ENCODE data around the gene AGMAT.
"Not testable (repeated sequence)": the region's sequence is repeated elsewhere in the genome, so short reads cannot be mapped to it uniquely, and the experiment has no call there.

AGMAT gene

DNA sequence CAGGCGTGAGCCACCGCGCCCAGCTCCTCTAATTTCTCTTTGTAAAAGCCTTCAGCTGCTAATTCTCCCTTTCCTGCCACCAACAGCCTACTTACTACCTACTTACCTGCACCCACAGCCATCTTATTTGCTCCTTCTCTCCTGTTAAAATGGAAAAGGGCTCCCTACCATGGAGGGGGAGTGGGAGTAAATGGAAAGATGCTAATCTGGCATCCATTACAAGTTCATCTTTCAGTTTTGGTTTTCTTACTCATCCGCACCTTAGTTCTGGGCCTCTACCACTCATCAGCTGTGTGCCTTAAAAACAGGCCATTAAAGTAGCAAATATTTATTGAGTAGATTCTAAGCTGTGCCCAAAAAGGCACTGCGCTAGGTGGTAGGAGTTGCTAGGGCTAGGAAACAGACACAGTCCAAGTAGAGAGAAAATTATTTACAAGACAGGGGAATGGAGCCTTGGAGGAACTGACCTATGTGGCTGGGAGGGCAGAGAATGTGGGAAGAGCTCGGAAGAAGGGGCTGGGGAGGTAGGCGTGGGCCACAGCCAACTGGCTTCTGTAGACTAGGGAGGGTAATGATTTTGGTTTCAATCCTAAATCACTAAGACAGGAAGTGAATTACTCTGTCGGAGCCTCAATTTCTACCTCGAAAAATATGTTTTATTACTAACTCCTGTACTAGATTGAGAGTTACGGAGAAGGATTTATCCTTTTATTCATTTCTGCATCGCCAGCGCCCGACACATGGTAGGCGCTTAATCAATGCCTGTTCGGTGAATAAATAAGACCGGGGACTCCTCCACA is 31.7 kb upstream of the AGMAT start:
- no peak for DNase-seq (ENCODE audit: low spot score)

DNA sequence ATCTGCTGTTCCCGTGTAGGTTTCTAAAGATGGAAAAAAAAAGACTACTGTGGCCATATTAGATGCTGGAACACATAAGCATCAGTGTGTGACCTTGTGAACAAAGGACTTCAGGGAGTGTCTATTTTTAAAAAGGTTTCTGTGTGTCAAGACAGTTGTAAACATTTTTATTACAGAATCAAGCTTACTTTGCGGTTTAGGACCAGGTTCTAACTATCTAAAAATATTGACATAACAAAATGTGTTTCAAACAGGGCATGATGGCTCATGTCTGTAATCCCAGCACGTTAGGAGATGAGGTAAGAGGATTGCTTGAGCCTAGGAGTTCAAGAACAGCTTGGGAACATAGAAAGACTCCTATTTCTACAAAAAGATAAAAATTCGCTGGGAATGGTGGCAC is 25.3 kb upstream of the AGMAT start:
- no peak for DNase-seq (ENCODE audit: low spot score)

DNA sequence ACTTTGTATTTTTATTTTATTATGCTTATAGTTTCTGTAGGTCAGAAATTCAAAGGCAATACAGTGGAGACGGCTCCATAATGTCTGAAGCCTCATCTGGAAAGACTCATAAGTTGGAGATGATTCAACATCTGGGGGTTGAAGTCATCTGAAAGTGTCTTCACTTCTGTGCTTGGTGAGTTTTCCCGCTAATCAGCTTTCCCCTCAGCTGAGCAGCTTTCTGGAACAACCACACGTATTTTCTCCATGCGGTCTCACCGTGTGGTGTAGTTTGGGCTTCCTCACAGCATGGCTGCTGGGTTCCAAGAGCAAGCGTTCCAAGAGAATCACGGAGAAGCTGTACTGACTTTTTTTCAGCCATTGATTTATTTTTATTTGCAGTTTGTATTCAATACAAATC is 24.8 kb upstream of the AGMAT start:
- DNase-seq (ENCODE audit: low spot score): no peak

DNA sequence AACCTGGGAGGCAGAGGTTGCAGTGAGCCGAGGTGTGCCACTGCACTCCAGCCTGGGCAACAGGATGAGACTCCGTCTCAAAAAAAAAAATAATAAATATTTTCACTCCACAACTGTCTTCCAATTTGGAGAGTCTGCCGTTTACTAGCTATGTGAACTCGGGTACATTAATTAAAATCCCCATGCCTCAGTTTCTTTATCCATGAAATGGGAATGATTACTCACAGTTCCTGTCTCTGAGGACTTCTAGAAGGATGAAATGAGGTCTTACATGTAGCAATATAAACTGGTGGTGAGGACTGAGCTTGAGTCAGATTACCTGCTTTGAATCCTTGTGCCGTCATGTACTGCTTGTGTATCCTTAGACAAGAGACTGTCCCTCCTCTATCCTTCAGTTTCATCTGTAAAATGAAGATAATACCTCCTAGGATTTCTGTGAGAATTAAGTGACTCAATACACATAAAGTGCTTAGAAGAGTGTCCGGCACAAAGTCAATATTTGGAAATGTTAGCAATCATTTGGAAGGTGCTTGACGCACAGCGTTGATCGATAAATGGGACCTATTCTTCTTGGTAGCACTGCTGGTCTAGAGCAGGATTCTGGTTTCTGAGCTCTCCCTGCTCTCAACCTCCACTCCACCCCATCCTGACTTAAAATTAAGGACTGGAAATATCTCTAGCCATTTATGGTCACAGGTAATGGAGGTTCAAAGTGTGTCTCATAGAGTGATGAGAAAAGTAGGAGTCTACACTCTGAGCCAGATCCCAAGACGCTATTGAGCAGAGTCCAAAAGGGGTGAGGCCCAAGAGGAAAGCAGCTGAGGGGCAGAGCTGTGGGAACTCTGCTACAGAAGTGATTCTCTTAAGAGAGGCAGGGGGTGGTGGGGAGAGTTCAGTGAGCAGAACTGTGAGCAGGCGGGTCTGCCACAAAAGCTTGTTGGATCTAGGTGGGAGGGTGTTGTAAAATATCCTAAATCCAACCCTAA is 20.8 kb upstream of the AGMAT start:
- no peak for DNase-seq (ENCODE audit: low spot score)

DNA sequence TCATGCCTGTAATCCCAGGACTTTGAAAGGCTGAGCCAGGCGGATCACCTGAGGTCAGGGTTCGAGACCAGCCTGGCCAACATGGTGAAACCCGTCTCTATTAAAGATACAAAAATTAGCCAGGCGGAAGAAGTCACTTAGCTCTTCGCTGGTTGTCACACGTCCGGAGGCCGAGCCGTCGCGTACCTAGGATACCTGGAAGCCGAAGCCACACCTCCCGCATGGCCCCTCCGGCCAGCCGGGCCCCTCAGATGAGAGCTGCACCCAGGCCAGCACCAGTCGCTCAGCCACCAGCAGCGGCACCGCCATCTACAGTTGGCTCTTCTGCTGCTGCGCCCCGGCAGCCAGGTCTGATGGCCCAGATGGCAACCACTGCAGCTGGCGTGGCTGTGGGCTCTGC is 19.5 kb upstream of the AGMAT start:
- DNase-seq (ENCODE audit: low spot score): not testable (repeated sequence)

DNA sequence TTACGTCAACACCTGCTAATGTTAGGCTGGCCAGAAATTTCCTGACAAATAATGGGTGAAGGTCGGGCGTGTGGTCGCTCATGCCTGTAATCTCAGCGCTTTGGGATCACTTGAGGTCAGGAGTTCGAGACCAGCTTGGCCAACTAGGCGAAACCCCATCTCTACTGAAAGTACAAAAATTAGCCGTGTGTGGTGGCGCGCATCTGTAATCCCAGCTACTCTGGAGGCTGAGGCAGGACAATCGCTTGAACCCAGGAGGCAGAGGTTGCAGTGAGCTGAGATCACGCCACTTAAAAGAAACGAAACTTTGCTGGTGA is 19.1 kb upstream of the AGMAT start:
- not testable (repeated sequence) for DNase-seq (ENCODE audit: low spot score)

DNA sequence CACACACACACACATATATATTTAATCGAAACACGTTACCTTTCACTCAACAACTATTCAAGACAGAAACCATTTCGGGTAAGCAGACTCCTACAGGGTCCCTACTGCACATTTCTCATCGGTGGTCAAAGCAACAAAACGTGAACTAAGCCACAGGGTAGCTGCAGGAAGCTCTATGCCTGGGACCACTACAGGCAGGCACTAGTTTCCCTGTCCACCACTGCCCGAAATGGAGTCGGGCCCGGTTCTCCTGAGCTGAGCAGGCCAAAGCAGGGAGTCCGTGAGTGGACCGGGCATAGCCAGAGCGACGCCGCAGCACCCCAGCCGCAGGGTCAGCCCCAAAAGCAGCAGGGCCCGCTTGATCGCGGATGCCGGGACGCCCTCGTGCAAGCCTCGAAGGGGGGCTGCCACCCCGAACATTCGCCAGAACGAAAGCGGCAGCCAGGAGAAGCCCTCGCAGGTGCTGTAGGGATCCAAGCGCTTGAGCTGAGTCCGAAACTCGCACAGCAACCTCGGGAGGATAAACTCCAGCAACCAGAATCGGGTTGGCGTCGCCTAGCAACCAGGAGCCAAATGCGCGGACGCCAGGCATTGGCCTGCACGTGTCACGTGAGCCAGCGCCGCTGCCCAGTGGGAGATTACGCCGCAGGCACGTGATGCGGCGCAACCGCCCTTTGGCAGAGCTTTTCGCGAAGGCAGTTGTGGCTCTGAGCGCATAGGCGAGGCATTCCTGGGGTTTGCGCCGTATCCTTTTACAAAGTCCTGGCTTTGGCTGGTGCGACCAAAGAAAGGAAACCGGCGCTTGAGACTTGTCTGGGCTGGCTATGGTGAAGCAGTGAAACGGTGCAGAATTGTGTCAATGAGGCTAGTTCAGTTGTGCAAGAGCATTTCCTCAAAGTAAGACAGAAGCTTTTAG is 18.5 kb upstream of the AGMAT start:
- peak; percentile 92 for DNase-seq (ENCODE audit: low spot score)

DNA sequence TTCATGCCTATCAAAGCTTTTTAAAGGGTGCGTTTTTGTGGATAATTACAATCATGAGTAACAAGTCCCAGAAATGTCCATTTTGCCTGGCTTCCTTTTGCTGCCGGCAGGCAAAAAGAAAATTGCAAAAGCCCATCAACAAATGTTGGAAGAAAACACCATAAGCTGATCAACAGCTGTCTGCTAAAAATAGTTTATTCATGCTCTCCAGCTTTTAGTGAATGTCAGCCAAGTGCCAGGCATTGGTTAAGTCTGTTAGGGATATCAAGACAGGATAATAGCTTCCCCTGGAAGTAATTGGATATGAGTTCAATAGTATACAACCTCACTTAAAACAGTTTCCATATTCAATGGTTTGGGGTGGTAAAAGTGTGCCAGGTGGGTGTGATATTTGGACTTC is 13.6 kb upstream of the AGMAT start:
- no peak for DNase-seq (ENCODE audit: low spot score)

DNA sequence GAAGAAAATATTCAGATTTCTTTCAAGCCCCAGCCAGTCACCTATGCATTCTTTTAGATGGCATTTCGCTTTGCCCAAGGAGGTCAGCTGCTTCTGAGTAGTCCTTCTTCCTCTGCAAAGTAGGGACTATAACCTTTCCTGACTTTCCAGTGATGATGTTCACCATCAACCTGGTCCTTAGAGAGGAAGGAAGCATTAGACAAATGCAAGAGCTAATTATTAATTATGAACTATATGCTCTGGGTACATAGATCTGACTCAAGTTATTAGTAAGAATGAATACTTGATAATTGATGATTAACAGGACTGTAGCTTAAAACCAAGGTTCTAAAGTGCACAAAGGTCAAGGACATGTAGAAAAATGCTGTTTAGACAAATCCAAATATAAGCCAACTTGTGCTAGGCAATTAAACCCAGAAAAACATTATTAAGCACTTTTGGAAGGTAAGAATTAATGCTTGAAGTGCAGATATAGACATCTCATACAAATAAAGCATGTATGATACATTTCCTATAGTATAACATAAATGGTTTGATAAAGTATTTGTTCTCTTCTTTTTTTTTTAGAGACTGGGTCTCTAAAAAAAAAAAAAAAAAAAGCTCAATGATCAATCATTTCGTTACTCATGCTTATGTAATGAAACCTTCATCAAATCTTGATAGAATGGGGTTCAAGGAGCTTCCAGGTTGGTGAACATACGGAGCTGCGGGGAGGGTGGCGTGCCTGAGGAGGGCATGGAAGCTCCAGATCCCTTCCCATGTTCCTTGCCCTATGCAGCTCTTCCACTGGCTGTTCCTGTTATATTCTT is 11.2 kb upstream of the AGMAT start:
- no peak for DNase-seq (ENCODE audit: low spot score)

DNA sequence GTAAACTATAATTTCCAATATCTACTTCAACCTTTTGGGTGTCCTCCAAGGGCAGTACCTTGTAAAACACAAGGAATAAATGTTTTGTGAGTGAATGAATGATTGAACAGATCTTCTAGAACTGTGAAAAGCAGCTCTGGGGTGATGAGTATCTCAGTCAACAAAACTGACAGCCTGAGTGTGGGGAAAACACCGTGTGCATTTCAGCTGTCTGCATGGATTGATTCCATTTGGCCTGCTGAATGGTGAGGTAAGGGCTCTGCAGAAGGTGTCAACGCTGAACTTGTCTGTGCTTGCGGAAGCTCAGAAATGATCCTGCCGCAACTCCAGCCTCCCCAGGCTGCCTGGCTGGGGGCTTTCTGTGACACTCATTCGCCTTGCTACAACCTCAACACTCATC is 7.4 kb upstream of the AGMAT start:
- no peak for DNase-seq (ENCODE audit: low spot score)

DNA sequence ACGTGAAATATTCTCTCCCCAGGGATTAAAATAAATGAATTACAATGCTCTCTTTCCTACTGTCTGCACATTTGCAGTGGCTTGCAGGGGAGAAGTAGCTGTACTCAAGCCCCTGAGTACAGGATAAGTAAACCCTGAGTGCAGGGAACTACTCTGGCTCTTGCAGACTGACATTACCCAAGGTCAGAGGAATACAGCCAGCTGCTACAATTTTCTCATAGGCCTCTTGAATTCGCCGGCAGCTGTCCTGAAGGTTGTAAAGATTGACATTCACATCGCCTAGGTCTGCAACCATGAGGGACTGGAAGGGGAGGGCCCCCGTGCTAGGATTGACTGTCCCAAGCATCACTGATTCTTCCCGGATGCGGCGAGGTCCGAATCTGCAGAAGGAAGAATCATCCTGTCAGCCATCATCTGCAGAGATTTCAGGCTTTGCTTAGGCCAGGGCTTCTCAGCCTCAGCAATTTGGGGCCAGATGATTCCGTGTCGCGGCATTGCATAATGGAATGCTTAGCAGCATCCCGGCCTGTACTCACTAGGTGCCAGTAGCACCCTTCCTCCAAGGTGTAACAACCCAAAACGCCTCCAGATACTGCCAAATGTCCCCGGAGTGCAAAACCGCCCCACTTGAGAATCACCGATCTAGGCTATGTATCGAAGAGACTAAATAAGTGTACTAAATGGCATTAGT is 1.7 kb downstream of the AGMAT start:
- DNase-seq (ENCODE audit: low spot score): no peak

DNA sequence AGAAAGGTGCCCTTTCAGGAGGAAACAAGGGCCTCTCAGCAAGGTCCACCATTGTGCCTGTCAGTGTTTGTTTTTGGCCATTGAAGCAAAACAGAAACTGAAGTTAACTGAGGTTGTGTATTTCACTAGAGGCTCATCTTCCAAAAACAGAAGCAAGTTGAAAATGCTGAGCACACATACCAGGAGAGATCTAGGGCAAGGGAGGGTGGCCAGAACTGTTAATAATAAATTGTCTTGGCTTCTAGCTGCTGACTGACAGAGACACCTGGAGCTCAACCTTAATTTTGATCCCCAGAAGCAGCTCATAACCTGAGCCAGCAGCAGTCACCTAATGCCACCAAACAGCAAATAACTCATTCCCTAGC is 5.2 kb downstream of the AGMAT start:
- no peak for DNase-seq (ENCODE audit: low spot score)

DNA sequence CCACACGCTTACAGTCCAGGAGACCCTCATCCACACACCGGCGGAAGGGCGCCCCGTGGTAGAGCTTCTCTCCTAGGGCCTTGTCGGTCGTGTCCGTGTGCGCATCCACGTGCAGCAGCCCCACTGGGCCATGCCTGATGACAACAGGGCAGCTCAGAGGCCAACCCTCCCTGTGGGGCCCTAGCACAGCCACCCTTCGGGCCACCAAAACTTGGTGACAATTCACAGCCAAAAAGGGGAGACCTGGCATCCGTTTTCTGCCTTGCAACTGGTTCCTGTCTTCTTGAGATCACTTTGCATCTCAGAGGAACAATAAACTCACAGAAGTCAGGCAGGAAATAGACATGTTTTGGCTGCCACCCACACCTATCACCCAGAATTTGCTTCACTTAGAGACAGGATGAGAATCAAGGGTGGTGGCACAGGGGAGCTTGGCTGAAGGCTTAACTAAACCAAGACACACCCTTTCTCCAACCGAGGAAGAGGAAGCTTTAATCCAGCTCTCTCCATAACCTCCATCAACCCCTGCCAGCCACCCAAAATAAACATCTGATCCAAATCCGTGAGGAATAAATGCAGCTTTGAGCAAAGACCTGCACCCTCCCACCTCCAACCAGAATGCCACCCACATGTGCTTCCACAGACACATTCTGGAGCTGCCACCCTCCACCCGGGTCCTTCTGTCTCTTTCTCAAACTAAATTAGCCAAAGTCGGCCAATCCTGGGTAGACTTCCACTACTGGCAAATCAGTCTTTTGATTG is 5.7 kb downstream of the AGMAT start:
- peak; percentile 71 for DNase-seq (ENCODE audit: low spot score)

DNA sequence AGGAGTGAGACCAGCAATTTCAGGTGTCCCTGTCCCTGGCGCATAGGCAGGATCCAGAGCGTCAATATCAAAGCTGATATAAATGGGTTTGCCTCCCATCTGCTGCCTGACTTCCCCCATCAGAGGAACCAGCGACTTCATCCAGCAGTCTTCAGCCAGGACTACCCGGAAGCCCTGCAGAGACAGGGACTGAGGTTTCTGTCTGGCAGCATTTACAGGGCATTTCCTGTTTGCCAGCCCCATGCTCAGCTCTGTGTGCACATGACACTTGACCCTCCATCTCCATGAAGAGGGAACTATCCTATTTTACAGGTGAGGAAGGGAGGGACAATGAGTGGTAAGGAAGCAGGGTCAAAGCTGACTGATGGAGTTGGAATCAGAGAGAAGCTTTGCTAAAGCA is 7.2 kb downstream of the AGMAT start:
- DNase-seq (ENCODE audit: low spot score): peak; percentile 28

DNA sequence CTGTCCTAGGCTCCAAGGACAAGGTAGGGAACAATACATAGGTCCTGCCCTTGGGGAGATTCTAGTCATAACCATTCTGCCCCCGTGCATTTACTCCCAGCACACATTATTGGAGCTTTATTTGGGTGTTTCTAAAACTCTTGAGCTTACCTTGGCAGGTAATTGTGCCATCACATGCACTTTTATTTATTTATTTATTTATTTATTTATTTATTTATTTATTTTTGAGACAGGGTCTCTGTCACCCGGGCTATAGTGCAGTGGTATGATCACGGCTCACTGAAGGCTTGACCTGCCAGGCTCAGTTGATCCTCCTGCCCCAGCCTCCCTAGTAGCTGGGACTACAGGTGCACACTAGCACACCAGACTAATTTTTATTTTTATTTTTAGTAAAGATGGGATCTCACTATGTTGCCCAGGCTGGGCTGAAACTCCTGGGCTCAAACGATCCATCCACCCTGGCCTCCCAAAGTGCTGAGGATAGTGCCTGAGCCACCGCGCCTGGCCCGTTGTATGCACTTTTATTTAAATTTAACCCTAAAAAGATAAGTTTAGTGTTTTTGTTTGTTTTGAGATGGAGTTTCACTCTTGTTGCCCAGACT is 9.2 kb downstream of the AGMAT start:
- no peak for DNase-seq (ENCODE audit: low spot score)

DNA sequence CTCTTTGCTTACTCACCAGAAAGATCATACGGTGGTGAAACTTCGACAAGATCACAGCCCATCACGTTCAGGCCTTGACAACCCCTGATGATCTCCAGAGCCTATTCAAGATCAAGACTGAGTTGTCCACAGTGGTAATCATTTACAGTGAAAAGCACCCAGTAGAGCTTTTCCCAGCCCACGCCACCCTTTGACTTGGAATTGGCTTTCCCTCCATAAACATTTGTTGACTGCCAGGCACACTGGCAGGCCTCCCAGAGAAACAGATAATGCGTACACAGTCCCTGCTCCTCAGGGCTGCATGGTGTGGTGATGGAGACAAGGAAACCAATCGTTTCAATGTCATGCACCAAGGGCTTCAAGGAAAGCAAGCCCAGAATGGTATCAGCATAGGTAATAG is 10.1 kb downstream of the AGMAT start:
- DNase-seq (ENCODE audit: low spot score): no peak

DNA sequence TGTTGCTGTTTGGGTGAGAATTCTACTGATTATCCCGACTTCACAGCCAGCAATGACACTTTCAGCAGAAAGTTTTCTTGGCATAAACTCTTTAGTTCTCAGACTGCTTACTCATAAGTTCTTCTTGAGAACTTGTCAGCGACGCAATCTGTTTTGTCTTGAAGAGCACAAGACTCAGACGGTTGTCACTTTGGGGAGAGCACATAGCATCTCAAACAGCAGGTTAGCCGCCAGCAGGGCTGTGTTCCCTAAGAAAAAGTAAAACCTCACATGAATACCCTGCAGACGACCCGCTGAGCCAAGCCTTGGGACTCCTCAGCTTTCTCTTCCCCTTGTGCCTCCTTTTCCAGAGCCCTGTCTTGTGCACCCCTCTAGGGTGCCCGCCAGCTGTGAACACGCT is 11.4 kb downstream of the AGMAT start:
- DNase-seq (ENCODE audit: low spot score): no peak

DNA sequence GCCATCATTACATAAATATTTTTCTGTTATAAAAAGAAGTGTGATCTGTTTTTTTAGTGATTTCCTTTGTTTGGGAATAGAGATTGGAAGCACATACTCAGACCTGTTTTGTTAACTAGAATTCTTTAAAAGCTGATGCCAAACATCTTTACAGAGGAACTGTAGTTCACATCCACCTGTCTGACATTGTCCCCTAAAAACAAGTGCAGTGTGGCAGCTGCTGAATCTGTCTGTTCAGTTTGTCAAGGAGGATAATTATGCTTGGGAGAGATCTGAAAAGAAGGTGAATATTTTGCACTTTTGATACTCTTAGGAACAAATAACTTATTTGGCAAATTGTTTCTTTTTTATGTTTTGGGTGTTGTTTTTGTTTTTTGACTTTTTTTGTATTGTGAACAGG is 13.6 kb downstream of the AGMAT start:
- DNase-seq (ENCODE audit: low spot score): no peak

DNA sequence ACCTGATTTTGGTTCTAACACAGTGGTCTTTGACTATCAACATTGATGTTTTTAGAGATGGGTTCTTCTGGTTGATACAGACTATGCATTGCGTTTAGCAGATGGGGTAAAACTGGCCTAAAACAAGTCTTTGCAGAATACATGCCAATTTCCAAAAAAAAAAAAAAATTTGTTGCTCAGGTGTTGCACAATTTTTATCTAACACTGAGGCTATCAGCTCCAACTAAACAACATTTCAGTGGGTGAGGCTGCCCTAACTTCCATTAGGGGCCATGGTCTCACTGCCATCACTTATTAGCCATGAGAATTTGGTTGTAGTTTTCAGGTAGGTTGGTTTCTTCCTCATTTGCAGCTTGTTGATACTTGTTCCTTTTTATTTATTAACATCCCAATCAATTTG is 14.0 kb downstream of the AGMAT start:
- no peak for DNase-seq (ENCODE audit: low spot score)
